K562 (cell line): Measurements from ENCODE around the gene KCNN3. TPM values are rescaled to one million over a fixed set of nuclear protein-coding genes. Genes with fewer than 3 reads are reported as not detected.

Experiments
- ARID2 ChIP-seq: fragments of 450-650 bp; IDR thresholded peaks from 2 replicates; pipeline ENCODE4 v1.6.1; 2017; ENCODE audit warnings: antibody characterized with exemption, mild to moderate bottlenecking
- CC2D1A ChIP-seq: fragments of 450-650 bp; IDR thresholded peaks from 2 replicates; pipeline ENCODE4 v1.6.1; 2017; ENCODE audit warnings: mild to moderate bottlenecking
- CHCHD3 ChIP-seq: fragments of 250-450 bp; sonication (Bioruptor Pico); IDR thresholded peaks from 2 replicates; pipeline ENCODE4 v2.1.2; 2022; ENCODE audit warnings: mild to moderate bottlenecking
- FOXK2 ChIP-seq, 2 experiments: fragments of 450-650 bp; IDR thresholded peaks in 1 of 2; conservative IDR thresholded peaks in 1 of 2; 2 replicates each; pipeline ENCODE4 v1.6.1; 2016; ENCODE audit warnings: low read depth in 2 of 2, mild to moderate bottlenecking in 1 of 2
- KDM2B ChIP-seq: fragments of 250-450 bp; sonication (Bioruptor Pico); IDR thresholded peaks from 2 replicates; pipeline ENCODE4 v1.8.0; 2021; ENCODE audit warnings: mild to moderate bottlenecking, moderate library complexity
- MAFF ChIP-seq: IDR thresholded peaks from 2 replicates; pipeline ENCODE4 v1.6.1; 2012; ENCODE audit warnings: low read length, improper control_type of control experiment
- MTA3 ChIP-seq: fragments of 450-650 bp; formaldehyde crosslinking; IDR thresholded peaks from 2 replicates; pipeline ENCODE4 v1.6.1; 2017; ENCODE audit warnings: mild to moderate bottlenecking, borderline replicate concordance
- RB1 ChIP-seq: fragments of 450-650 bp; IDR thresholded peaks from 2 replicates; pipeline ENCODE4 v1.6.1; 2017; ENCODE audit warnings: low read depth, mild to moderate bottlenecking
- RFX7 ChIP-seq: fragments of 250-450 bp; sonication (Bioruptor Pico); IDR thresholded peaks from 2 replicates; pipeline ENCODE4 v1.5.1; 2021; ENCODE audit warnings: mild to moderate bottlenecking
- SETDB1 ChIP-seq: IDR thresholded peaks from one replicate; pipeline ENCODE4 v1.6.1; 2012; ENCODE audit warnings: low read length, control low read depth, inconsistent platforms
- YY1 ChIP-seq, 3 experiments: IDR thresholded peaks; 2 replicates each; pipeline ENCODE4 v1.6.1; 2011; ENCODE audit warnings: low read length in 2 of 3, mild to moderate bottlenecking in 2 of 3, moderate library complexity in 2 of 3, borderline replicate concordance in 1 of 3, control low read depth in 1 of 3, low read depth in 1 of 3; ENCODE audit not compliant: insufficient read depth in 3 of 3, insufficient replicate concordance in 2 of 3, control insufficient read depth in 1 of 3, insufficient read length in 1 of 3; ENCODE audit errors: extremely low read depth in 1 of 3
- ZNF354B ChIP-seq: fragments of 250-450 bp; sonication (Bioruptor Pico); IDR thresholded peaks from 2 replicates; pipeline ENCODE4 v1.4.0; 2020
- ZNF384 ChIP-seq: IDR thresholded peaks from 2 replicates; pipeline ENCODE4 v1.6.1; 2012; ENCODE audit warnings: low read depth, low read length, improper control_type of control experiment
- ZNF507 ChIP-seq: conservative IDR thresholded peaks from 2 replicates; pipeline ENCODE4 v1.6.1; 2017; ENCODE audit warnings: missing genetic modification characterization, missing compliant biosample characterization
- ZNF644 ChIP-seq: fragments of 200-800 bp; sonication (Bioruptor generic); IDR thresholded peaks from 2 replicates; pipeline ENCODE4 v1.6.1; 2016; ENCODE audit warnings: low read depth, missing genetic modification characterization, missing compliant biosample characterization
- polyA plus RNA-seq, 8 experiments: library from polyadenylated mRNA; depleted of rRNA in 4 of 8; stranded (reverse) in 5 of 8; unstranded in 3 of 8; fragments of >200 nt; fragmentation: Nextera tagmentation in 2 of 8; fragmentation: Illumina TruSeq in 1 of 8; extraction: Ambion mirVana in 2 of 8; extraction: Trizol in 1 of 8; gene quantifications; 2 replicates each; pipeline versions ENCODE4 v1.2.1 to v1.2.3, GENCODE V29; 2011 to 2014; ENCODE audit warnings: inconsistent platforms in 1 of 8, missing spikeins in 1 of 8
- total RNA-seq, 7 experiments: library from RNA; depleted of rRNA in 6 of 7; stranded (reverse); fragments of >200 nt in 6 of 7; fragmentation: Illumina TruSeq in 2 of 7; extraction: Trizol in 2 of 7; gene quantifications; 2 replicates each; pipeline versions ENCODE4 v1.2.1 to v1.2.3, GENCODE V29; 2011 to 2021; ENCODE audit warnings: low replicate concordance in 1 of 7
- TF ChIP-seq, protein P1 (sequence below), 2 experiments: fragments of 450-650 bp; formaldehyde crosslinking in 1 of 2; IDR thresholded peaks; 2 replicates each; pipeline versions ENCODE4 v1.4.0 to v1.6.1; 2014 to 2020; ENCODE audit warnings: mild to moderate bottlenecking in 2 of 2, borderline replicate concordance in 1 of 2, low read depth in 1 of 2
- TF ChIP-seq, protein P2 (sequence below): sonication (generic); formaldehyde crosslinking; IDR thresholded peaks from 2 replicates; pipeline ENCODE4 v1.8.1; 2023; ENCODE audit warnings: mild to moderate bottlenecking, missing genetic modification reagents

The KCNN3 gene
- total and polyA plus RNA-seq, 9 of the 15 experiments (the other 6 are each of a cell fraction or from before 2014, with no cell fraction given): 0.02 to 0.03 TPM; not detected in 7

DNA sequence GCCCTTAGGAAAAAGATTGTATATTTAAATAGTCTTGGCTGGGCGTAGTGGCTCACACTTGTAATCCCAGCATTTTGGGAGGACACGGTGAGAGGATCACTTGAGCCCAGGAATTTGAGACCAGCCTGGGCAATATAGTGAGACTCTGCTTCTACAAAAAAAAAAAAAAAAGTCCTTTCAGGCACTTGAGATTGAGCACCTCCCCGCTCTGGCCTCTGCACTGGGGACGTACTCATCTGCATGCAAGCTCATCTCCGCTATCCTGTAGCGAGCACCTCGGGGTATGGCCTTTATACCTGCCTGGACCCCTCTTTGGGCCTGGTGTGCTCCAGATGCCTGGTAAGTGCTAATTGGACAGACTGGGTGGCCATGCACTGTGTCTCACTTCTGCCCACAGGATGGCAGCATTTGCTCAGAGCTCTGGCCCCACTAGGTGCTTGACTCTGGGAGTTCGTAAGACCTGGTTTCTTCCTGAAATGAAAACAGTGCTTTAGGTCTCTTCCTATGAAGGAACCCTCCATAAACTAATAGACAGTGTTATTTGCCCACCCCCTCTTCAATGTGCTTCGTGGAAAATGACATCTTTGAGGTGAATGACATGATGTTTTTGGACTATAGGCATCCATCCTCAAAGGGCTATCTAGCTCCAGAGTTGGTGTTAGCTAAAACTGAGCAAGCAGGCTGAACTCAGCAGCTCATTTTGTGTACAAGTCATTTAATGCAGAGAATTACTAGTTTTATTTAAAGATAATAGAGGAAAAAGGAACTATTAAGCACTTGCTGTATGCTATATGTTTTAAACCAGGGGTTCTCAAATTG lies 200.4 kb downstream of the KCNN3 start (continued):
- TF ChIP-seq, protein P1, sequence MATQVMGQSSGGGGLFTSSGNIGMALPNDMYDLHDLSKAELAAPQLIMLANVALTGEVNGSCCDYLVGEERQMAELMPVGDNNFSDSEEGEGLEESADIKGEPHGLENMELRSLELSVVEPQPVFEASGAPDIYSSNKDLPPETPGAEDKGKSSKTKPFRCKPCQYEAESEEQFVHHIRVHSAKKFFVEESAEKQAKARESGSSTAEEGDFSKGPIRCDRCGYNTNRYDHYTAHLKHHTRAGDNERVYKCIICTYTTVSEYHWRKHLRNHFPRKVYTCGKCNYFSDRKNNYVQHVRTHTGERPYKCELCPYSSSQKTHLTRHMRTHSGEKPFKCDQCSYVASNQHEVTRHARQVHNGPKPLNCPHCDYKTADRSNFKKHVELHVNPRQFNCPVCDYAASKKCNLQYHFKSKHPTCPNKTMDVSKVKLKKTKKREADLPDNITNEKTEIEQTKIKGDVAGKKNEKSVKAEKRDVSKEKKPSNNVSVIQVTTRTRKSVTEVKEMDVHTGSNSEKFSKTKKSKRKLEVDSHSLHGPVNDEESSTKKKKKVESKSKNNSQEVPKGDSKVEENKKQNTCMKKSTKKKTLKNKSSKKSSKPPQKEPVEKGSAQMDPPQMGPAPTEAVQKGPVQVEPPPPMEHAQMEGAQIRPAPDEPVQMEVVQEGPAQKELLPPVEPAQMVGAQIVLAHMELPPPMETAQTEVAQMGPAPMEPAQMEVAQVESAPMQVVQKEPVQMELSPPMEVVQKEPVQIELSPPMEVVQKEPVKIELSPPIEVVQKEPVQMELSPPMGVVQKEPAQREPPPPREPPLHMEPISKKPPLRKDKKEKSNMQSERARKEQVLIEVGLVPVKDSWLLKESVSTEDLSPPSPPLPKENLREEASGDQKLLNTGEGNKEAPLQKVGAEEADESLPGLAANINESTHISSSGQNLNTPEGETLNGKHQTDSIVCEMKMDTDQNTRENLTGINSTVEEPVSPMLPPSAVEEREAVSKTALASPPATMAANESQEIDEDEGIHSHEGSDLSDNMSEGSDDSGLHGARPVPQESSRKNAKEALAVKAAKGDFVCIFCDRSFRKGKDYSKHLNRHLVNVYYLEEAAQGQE (IDR thresholded peaks at IDR 0.05; ENCODE audit: borderline replicate concordance): peak; percentile 92
- TF ChIP-seq, protein P1 (CRISPR knock-in tag; IDR thresholded peaks at IDR 0.05; ENCODE audit: low read depth): no peak
- TF ChIP-seq ZNF644 (no peak), ZNF507 (no peak), YY1 (IDR thresholded peaks at IDR 0.05; ENCODE audit: borderline replicate concordance in 1 of 3, control insufficient read depth in 1 of 3, extremely low read depth in 1 of 3, insufficient read depth in 3 of 3, insufficient read length in 1 of 3, insufficient replicate concordance in 2 of 3, low read depth in 1 of 3, low read length in 2 of 3) (peak in 2 of 3 experiments; percentile 19 to 34), MAFF (no peak), CHCHD3 (CRISPR knock-in tag) (no peak), FOXK2 (conservative IDR thresholded peaks at IDR 0.05 in 1 of 2, IDR thresholded peaks at IDR 0.05 in 1 of 2; ENCODE audit: low read depth in 2 of 2) (peak in 1 of 2 experiments; percentile 23; a peak in 1 of 4 replicates), ZNF354B (no peak), MTA3 (no peak), KDM2B (CRISPR knock-in tag) (no peak), ARID2 (peak; percentile 83; the same call in 1 of the 2 replicates), SETDB1 (no peak), CC2D1A (peak; percentile 55; the same call in 1 of the 2 replicates), RFX7 (CRISPR knock-in tag) (no peak), ZNF384 (peak; percentile 45; the same call in 1 of the 2 replicates), RB1 (peak; percentile 61; the same call in 1 of the 2 replicates)
- TF ChIP-seq, protein P2, sequence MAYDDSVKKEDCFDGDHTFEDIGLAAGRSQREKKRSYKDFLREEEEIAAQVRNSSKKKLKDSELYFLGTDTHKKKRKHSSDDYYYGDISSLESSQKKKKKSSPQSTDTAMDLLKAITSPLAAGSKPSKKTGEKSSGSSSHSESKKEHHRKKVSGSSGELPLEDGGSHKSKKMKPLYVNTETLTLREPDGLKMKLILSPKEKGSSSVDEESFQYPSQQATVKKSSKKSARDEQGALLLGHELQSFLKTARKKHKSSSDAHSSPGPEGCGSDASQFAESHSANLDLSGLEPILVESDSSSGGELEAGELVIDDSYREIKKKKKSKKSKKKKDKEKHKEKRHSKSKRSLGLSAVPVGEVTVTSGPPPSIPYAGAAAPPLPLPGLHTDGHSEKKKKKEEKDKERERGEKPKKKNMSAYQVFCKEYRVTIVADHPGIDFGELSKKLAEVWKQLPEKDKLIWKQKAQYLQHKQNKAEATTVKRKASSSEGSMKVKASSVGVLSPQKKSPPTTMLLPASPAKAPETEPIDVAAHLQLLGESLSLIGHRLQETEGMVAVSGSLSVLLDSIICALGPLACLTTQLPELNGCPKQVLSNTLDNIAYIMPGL (CRISPR knock-in tag): no peak
